H9 (cell line): ENCODE measurements around the gene KPNA1. TPM values are rescaled to one million over a fixed set of nuclear protein-coding genes. Genes with fewer than 3 reads are reported as not detected.

Source experiments
- DNase-seq: peaks from one replicate; pipeline ENCODE4 v3.0.0-alpha.2; 2017
- H2AFZ ChIP-seq: one replicate; pipeline ENCODE4 v1.6.1; 2013; ENCODE audit warnings: mild to moderate bottlenecking, low read length, control low read depth, moderate library complexity
- H2AK5ac ChIP-seq: 2 replicates; pipeline ENCODE4 v1.6.1; 2013; ENCODE audit warnings: low read length, control low read depth, mixed read lengths; ENCODE audit not compliant: insufficient read length
- H2BK120ac ChIP-seq: one replicate; pipeline ENCODE4 v1.6.1; 2013; ENCODE audit warnings: low read depth, mild to moderate bottlenecking, low read length, control low read depth, inconsistent platforms; ENCODE audit not compliant: poor library complexity, severe bottlenecking
- H2BK12ac ChIP-seq: 2 replicates; pipeline ENCODE4 v1.6.1; 2013; ENCODE audit warnings: low read length, control low read depth, mixed read lengths, low read depth; ENCODE audit not compliant: insufficient read length
- H2BK15ac ChIP-seq: 2 replicates; pipeline ENCODE4 v1.6.1; 2013; ENCODE audit warnings: low read depth, low read length, control low read depth
- H2BK20ac ChIP-seq: one replicate; pipeline ENCODE4 v1.6.1; 2013; ENCODE audit warnings: low read depth, mild to moderate bottlenecking, low read length, control low read depth, inconsistent platforms; ENCODE audit not compliant: poor library complexity, severe bottlenecking
- H2BK5ac ChIP-seq: 2 replicates; pipeline ENCODE4 v1.6.1; 2013; ENCODE audit warnings: low read length, control low read depth, mixed read lengths; ENCODE audit not compliant: insufficient read length
- H3K14ac ChIP-seq: 2 replicates; pipeline ENCODE4 v1.6.1; 2013; ENCODE audit warnings: low read length, control low read depth; ENCODE audit not compliant: insufficient read depth
- H3K18ac ChIP-seq: 2 replicates; pipeline ENCODE4 v1.6.1; 2013; ENCODE audit warnings: low read depth, mild to moderate bottlenecking, mixed read lengths, low read length, control low read depth; ENCODE audit not compliant: insufficient read length
- H3K23ac ChIP-seq: 2 replicates; pipeline ENCODE4 v1.6.1; 2013; ENCODE audit warnings: low read length, control low read depth, mixed read lengths, low read depth; ENCODE audit not compliant: insufficient read length
- H3K23me2 ChIP-seq: 2 replicates; pipeline ENCODE4 v1.6.1; 2013; ENCODE audit warnings: low read depth, mild to moderate bottlenecking, mixed read lengths, low read length, control low read depth; ENCODE audit not compliant: insufficient read length, poor library complexity, severe bottlenecking
- H3K27ac ChIP-seq: 2 replicates; pipeline ENCODE4 v1.5.1; 2013; ENCODE audit warnings: low read length, control low read depth, mixed read lengths, low read depth; ENCODE audit not compliant: insufficient read length
- H3K27me3 ChIP-seq: 2 replicates; pipeline ENCODE4 v1.6.1; 2013; ENCODE audit warnings: low read length, control low read depth, inconsistent platforms; ENCODE audit not compliant: insufficient read depth
- H3K4ac ChIP-seq: 2 replicates; pipeline ENCODE4 v1.6.1; 2013; ENCODE audit warnings: low read depth, mild to moderate bottlenecking, control low read depth, inconsistent platforms, low read length, moderate library complexity
- H3K4me1 ChIP-seq: 2 replicates; pipeline ENCODE4 v1.6.1; 2013; ENCODE audit warnings: low read length, control low read depth, inconsistent platforms; ENCODE audit not compliant: insufficient read depth
- H3K4me2 ChIP-seq: 2 replicates; pipeline ENCODE4 v1.6.1; 2013; ENCODE audit warnings: low read length, control low read depth, mixed read lengths; ENCODE audit not compliant: insufficient read length, insufficient read depth
- H3K56ac ChIP-seq: 2 replicates; pipeline ENCODE4 v1.6.1; 2013; ENCODE audit warnings: low read depth, mild to moderate bottlenecking, mixed read lengths, low read length, control low read depth; ENCODE audit not compliant: insufficient read length
- H3K79me1 ChIP-seq: 2 replicates; pipeline ENCODE4 v1.6.1; 2013; ENCODE audit warnings: low read depth, mild to moderate bottlenecking, moderate library complexity, low read length, control low read depth, inconsistent platforms; ENCODE audit not compliant: insufficient read depth, poor library complexity, severe bottlenecking
- H3K79me2 ChIP-seq: 2 replicates; pipeline ENCODE4 v1.6.1; 2013; ENCODE audit warnings: low read length, control low read depth, inconsistent platforms; ENCODE audit not compliant: insufficient read depth
- H3K9ac ChIP-seq: 2 replicates; pipeline ENCODE4 v1.6.1; 2013; ENCODE audit warnings: low read length, control low read depth, mixed read lengths; ENCODE audit not compliant: insufficient read length; ENCODE audit errors: extremely low read depth
- H3K9me3 ChIP-seq: one replicate; pipeline ENCODE4 v1.6.1; 2013; ENCODE audit warnings: low read depth, low read length, inconsistent platforms; ENCODE audit not compliant: control insufficient read depth
- H3T11ph ChIP-seq: one replicate; pipeline ENCODE4 v1.6.1; 2013; ENCODE audit warnings: mild to moderate bottlenecking, low read length, control low read depth, inconsistent platforms
- H4K20me1 ChIP-seq: one replicate; pipeline ENCODE4 v1.6.1; 2013; ENCODE audit not compliant: control insufficient read depth, insufficient read length, insufficient read depth
- H4K5ac ChIP-seq: 2 replicates; pipeline ENCODE4 v1.6.1; 2013; ENCODE audit warnings: low read depth, mild to moderate bottlenecking, mixed read lengths, low read length, control low read depth; ENCODE audit not compliant: insufficient read length
- H4K8ac ChIP-seq: replicated peaks from 2 replicates; pipeline ENCODE4 v1.6.1; 2013; ENCODE audit warnings: low read length, control low read depth, mixed read lengths, low read depth; ENCODE audit not compliant: insufficient read length
- H4K91ac ChIP-seq: 2 replicates; pipeline ENCODE4 v1.6.1; 2013; ENCODE audit warnings: low read depth, mild to moderate bottlenecking, moderate library complexity, mixed read lengths, low read length, control low read depth; ENCODE audit not compliant: insufficient read length
- H3K27ac Mint-ChIP-seq, 3 experiments: 2 replicates in 2 of 3; 3 replicates in 1 of 3; pipeline ENCODE4 v1.8.0; 2020 to 2021; ENCODE audit warnings: mixed read lengths in 3 of 3, mild to moderate bottlenecking in 1 of 3, moderate library complexity in 1 of 3
- H3K27me3 Mint-ChIP-seq: 2 replicates; pipeline ENCODE4 v1.8.0; 2021; ENCODE audit warnings: low read depth, mild to moderate bottlenecking, moderate library complexity, mixed read lengths
- H3K36me3 Mint-ChIP-seq, 3 experiments: 2 replicates in 2 of 3; 3 replicates in 1 of 3; pipeline ENCODE4 v1.8.0; 2020 to 2021; ENCODE audit warnings: low read depth in 3 of 3, mixed read lengths in 3 of 3; ENCODE audit not compliant: insufficient read depth in 1 of 3
- H3K4me1 Mint-ChIP-seq, 2 experiments: 2 replicates each; pipeline ENCODE4 v1.8.0; 2020; ENCODE audit warnings: mixed read lengths in 2 of 2
- H3K4me3 Mint-ChIP-seq, 2 experiments: 2 replicates in 1 of 2; 3 replicates in 1 of 2; pipeline ENCODE4 v1.8.0; 2020 to 2021; ENCODE audit warnings: mild to moderate bottlenecking in 2 of 2, mixed read lengths in 2 of 2, moderate library complexity in 1 of 2
- H3K9me3 Mint-ChIP-seq, 2 experiments: 2 replicates in 1 of 2; 3 replicates in 1 of 2; pipeline ENCODE4 v1.8.0; 2020; ENCODE audit warnings: mild to moderate bottlenecking in 2 of 2, mixed read lengths in 2 of 2, moderate library complexity in 1 of 2
- WGBS: extraction: QIAGEN DNeasy Blood & Tissue Kit; methylation state at CpG from one replicate; pipeline ENCODE4 v1.1.7; 2013; ENCODE audit warnings: missing lambda C conversion rate, low lambda C conversion rate, mixed read lengths; ENCODE audit not compliant: insufficient read length; ENCODE audit errors: extremely low coverage; 5-methylcytosine and 5-hydroxymethylcytosine counted together
- total RNA-seq: library from RNA; stranded (reverse); gene quantifications from 2 replicates; pipeline ENCODE4 v1.2.1, GENCODE V29; 2021
- TF ChIP-seq, protein P1 (sequence below): fragments of 200-600 bp; sonication (generic); conservative IDR thresholded peaks from 3 replicates; pipeline ENCODE4 v1.8.0; 2021; ENCODE audit warnings: antibody characterized with exemption, mild to moderate bottlenecking

KPNA1 gene
- total RNA-seq, 1 experiment from 2014 or later: 71.7 TPM

DNA sequence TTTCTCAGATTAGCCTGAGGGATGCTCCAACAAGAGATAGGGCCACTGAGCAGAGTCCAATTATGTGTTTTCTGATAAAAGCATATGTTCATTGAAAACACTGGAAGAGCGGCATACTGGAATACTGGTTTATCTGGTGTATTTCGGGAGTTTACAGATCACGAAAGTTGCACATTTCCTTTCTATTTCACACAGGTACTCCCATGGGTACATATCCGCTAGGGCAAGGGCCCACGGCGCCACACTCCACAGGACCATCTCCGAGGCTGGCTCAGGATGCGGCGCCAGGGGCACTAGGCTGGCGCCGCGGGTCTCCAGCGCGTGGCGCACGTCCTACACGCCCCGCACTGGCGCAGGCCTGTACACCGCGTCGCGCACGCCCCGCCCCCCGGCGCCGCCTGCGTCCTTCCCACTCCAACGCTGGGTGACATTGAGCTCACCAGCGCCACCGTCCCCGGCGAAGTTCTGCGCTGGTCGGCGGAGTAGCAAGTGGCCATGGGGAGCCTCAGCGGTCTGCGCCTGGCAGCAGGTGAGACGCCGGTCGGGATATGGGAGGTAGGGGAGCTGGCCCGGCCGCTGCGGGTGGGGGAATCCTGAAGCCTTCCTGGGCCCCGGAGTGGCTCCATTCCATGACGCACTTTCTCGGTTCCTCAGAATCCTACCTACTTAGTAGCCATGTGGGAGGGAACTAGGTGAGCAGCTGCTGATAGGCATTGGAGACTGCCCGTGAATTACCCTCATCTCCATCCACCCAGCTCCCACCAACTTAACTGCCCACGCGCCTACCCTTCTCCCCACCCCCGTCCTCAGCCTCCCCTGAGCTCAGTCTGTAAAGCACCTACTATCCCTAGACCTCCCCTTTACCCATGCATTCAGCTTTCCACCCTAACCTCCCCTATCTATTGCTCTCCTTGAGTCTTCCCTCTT lies 130.7 kb downstream of the KPNA1 start, which contains the start of gene FAM162A:
TSS of gene FAM162A (plus strand) at position 412 of the 927 bp plus-strand sequence. CDS start at position 496, 84 bp downstream.
- Histone ChIP-seq H3K27ac (peak within 1 kb of the TSS; percentile 14), H3K9ac (peak within 1 kb of the TSS; percentile 97), H4K5ac (peak within 1 kb of the TSS; percentile 77), H3K23ac (no peak within 1 kb of the TSS), H2BK12ac (no peak within 1 kb of the TSS), H3K14ac (peak within 1 kb of the TSS; percentile 92), H3K23me2 (peaks cover 15% of the 10 kb centered on the region), H3K27me3 (no peaks in the 10 kb centered on the region), H3K79me1 (no peaks in the 10 kb centered on the region), H2AFZ (peak within 1 kb of the TSS; percentile 96), H3K79me2 (peaks cover 10% of the 10 kb centered on the region; the same call in 1 of the 2 replicates), H2BK20ac (no peak within 1 kb of the TSS), H3K56ac (no peak within 1 kb of the TSS), H2BK120ac (no peak within 1 kb of the TSS), H4K91ac (no peak within 1 kb of the TSS), H4K8ac (peak within 1 kb of the TSS; percentile 41), H3K18ac (peak within 1 kb of the TSS; percentile 95), H2AK5ac (no peak within 1 kb of the TSS), H2BK5ac (no peak within 1 kb of the TSS), H3K9me3 (no peaks in the 10 kb centered on the region), H3K4ac (no peak within 1 kb of the TSS), H3K4me1 (no peaks in the 10 kb centered on the region), H4K20me1 (no peaks in the 10 kb centered on the region), H2BK15ac (no peak within 1 kb of the TSS), H3T11ph (no peak within 1 kb of the TSS), H3K4me2 (peak within 1 kb of the TSS; percentile 62)
- no peaks in the 10 kb centered on the region for H3K9me3 Mint-ChIP-seq
- DNase-seq: peak; percentile 95
- H3K4me1 Mint-ChIP-seq: peaks cover 24 to 29% of the 10 kb centered on the region in 2 experiments
- H3K27ac Mint-ChIP-seq: peak within 1 kb of the TSS; percentile 96 to 99 (median 97)
- TF ChIP-seq, protein P1, sequence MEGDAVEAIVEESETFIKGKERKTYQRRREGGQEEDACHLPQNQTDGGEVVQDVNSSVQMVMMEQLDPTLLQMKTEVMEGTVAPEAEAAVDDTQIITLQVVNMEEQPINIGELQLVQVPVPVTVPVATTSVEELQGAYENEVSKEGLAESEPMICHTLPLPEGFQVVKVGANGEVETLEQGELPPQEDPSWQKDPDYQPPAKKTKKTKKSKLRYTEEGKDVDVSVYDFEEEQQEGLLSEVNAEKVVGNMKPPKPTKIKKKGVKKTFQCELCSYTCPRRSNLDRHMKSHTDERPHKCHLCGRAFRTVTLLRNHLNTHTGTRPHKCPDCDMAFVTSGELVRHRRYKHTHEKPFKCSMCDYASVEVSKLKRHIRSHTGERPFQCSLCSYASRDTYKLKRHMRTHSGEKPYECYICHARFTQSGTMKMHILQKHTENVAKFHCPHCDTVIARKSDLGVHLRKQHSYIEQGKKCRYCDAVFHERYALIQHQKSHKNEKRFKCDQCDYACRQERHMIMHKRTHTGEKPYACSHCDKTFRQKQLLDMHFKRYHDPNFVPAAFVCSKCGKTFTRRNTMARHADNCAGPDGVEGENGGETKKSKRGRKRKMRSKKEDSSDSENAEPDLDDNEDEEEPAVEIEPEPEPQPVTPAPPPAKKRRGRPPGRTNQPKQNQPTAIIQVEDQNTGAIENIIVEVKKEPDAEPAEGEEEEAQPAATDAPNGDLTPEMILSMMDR: peak; percentile 63
- H3K27me3 Mint-ChIP-seq: no peaks in the 10 kb centered on the region
- peaks cover 0 to 13% (median 13%) of the 10 kb centered on the region in 3 experiments; a peak in 4 of 7 replicates for H3K36me3 Mint-ChIP-seq
- peak within 1 kb of the TSS; percentile 88 to 97 for H3K4me3 Mint-ChIP-seq
- no CpG with 5 or more reads among the region's 52 CpGs for WGBS
